Neural cell (in vitro differentiated cells): ENCODE data around the gene PPFIBP1. TPM values are rescaled to one million over a fixed set of nuclear protein-coding genes. Genes with fewer than 3 reads are reported as not detected.
"Not testable (repeated sequence)": the region's sequence is repeated elsewhere in the genome, so short reads cannot be mapped to it uniquely, and the experiment has no call there.

Experiments
- H2AFZ ChIP-seq: fragments of 200-600, 300-800 bp; sonication (generic), shearing (Covaris generic); 2 replicates; pipeline ENCODE4 v1.6.0; 2014; ENCODE audit warnings: low read depth, mild to moderate bottlenecking, antibody characterized with exemption, low read length, moderate library complexity
- H3F3A ChIP-seq: fragments of 200-600 bp; shearing (Covaris generic); 2 replicates; pipeline ENCODE4 v1.6.1; 2016; ENCODE audit warnings: mild to moderate bottlenecking, moderate library complexity, mixed read lengths, antibody characterized with exemption, low read length; ENCODE audit not compliant: insufficient read depth, poor library complexity, severe bottlenecking
- H3K27ac ChIP-seq: fragments of 200-600, 300-800 bp; sonication (generic), shearing (Covaris generic); 2 replicates; pipeline ENCODE4 v1.5.1; 2014; ENCODE audit warnings: mild to moderate bottlenecking, low read length, moderate library complexity
- H3K27me3 ChIP-seq: fragments of 300-800, 200-600 bp; sonication (generic), shearing (Covaris generic); 2 replicates; pipeline ENCODE4 v1.6.0; 2014; ENCODE audit warnings: mild to moderate bottlenecking, low read depth, low read length, moderate library complexity; ENCODE audit not compliant: insufficient read depth
- H3K36me3 ChIP-seq: fragments of 300-800, 200-600 bp; sonication (generic), shearing (Covaris generic); 2 replicates; pipeline ENCODE4 v1.5.1; 2014; ENCODE audit warnings: mild to moderate bottlenecking, antibody characterized with exemption, low read length, moderate library complexity; ENCODE audit not compliant: insufficient read depth
- H3K4me2 ChIP-seq: fragments of 300-800, 200-600 bp; sonication (generic), shearing (Covaris generic); 2 replicates; pipeline ENCODE4 v1.6.0; 2014; ENCODE audit warnings: mild to moderate bottlenecking, low read length
- H3K4me3 ChIP-seq: fragments of 300-800, 200-600 bp; sonication (generic), shearing (Covaris generic); 2 replicates; pipeline ENCODE4 v1.5.1; 2014; ENCODE audit warnings: mild to moderate bottlenecking, low read length, moderate library complexity
- H3K79me2 ChIP-seq: fragments of 200-600 bp; shearing (Covaris generic); replicated peaks from 2 replicates; pipeline ENCODE4 v1.6.0; 2014; ENCODE audit warnings: mild to moderate bottlenecking, low read length, moderate library complexity; ENCODE audit not compliant: insufficient read depth
- H3K9ac ChIP-seq: fragments of 300-800, 200-600 bp; sonication (generic), shearing (Covaris generic); 2 replicates; pipeline ENCODE4 v1.6.1; 2016; ENCODE audit warnings: mild to moderate bottlenecking, low read length, mixed read lengths
- H3K9me2 ChIP-seq: fragments of 200-600 bp; shearing (Covaris generic); 2 replicates; pipeline ENCODE4 v1.6.1; 2016; ENCODE audit warnings: mild to moderate bottlenecking, low read length, mixed read lengths; ENCODE audit not compliant: insufficient read depth
- H3K9me3 ChIP-seq: fragments of 200-600, 300-800 bp; sonication (generic), shearing (Covaris generic); 2 replicates; pipeline ENCODE4 v1.6.1; 2016; ENCODE audit warnings: mild to moderate bottlenecking, mixed run types, low read length, moderate library complexity, mixed read lengths
- H4K20me1 ChIP-seq: fragments of 200-600 bp; shearing (Covaris generic); 2 replicates; pipeline ENCODE4 v1.6.1; 2016; ENCODE audit warnings: mild to moderate bottlenecking, mixed run types; ENCODE audit not compliant: insufficient read depth
- CTCF ChIP-seq: fragments of 450-650 bp; IDR thresholded peaks from 2 replicates; pipeline ENCODE4 v1.5.1; 2014; ENCODE audit warnings: antibody characterized with exemption, mild to moderate bottlenecking, moderate library complexity; ENCODE audit not compliant: poor library complexity, severe bottlenecking
- EP300 ChIP-seq: fragments of 450-650 bp; conservative IDR thresholded peaks from 2 replicates; pipeline ENCODE4 v1.6.1; 2014; ENCODE audit warnings: antibody characterized with exemption, mild to moderate bottlenecking, moderate library complexity; ENCODE audit not compliant: poor library complexity, severe bottlenecking
- EZH2 ChIP-seq: fragments of 200-600, 300-800 bp; shearing (Covaris generic), sonication (generic); IDR thresholded peaks from 2 replicates; pipeline ENCODE4 v1.6.1; 2014; ENCODE audit warnings: antibody characterized with exemption, low read length, borderline replicate concordance, mild to moderate bottlenecking; ENCODE audit not compliant: insufficient read depth, poor library complexity, severe bottlenecking
- MXI1 ChIP-seq: fragments of 450-650 bp; conservative IDR thresholded peaks from 2 replicates; pipeline ENCODE4 v1.6.1; 2014; ENCODE audit warnings: antibody characterized with exemption, mild to moderate bottlenecking; ENCODE audit not compliant: poor library complexity, severe bottlenecking
- POLR2AphosphoS5 ChIP-seq: IDR thresholded peaks from 2 replicates; pipeline ENCODE4 v1.6.1; 2012
- RAD21 ChIP-seq: fragments of 450-650 bp; conservative IDR thresholded peaks from 2 replicates; pipeline ENCODE4 v1.6.1; 2014; ENCODE audit warnings: antibody characterized with exemption, mild to moderate bottlenecking, moderate library complexity
- REST ChIP-seq: IDR thresholded peaks from 2 replicates; pipeline ENCODE4 v1.6.1; 2012; ENCODE audit warnings: borderline replicate concordance
- SMC3 ChIP-seq: fragments of 450-650 bp; conservative IDR thresholded peaks from 2 replicates; pipeline ENCODE4 v1.6.1; 2014; ENCODE audit warnings: antibody characterized with exemption, mild to moderate bottlenecking, moderate library complexity; ENCODE audit not compliant: poor library complexity
- TAF1 ChIP-seq: IDR thresholded peaks from 2 replicates; pipeline ENCODE4 v1.6.1; 2012; ENCODE audit warnings: low read depth
- polyA plus RNA-seq: library from polyadenylated mRNA; depleted of rRNA; stranded (reverse); fragments of >200 nt; gene quantifications from 2 replicates; pipeline ENCODE4 v1.2.3, GENCODE V29; 2014

PPFIBP1 gene
- polyA plus RNA-seq, 1 donor from 2014 or later: 30.2 TPM

- Histone ChIP-seq H3K36me3 (no peaks in the 10 kb centered on the region), H3K9me2 (no peaks in the 10 kb centered on the region), H2AFZ (no peak overlapping the region), H3K79me2 (no peaks in the 10 kb centered on the region), H3K27ac (no peak overlapping the region), H3K9ac (no peak overlapping the region), H3K4me3 (no peak overlapping the region), H4K20me1 (no peaks in the 10 kb centered on the region), H3K27me3 (no peaks in the 10 kb centered on the region), H3K4me2 (no peak overlapping the region), H3K9me3 (no peaks in the 10 kb centered on the region), H3F3A (no peaks in the 10 kb centered on the region)
- peak; percentile 75 for TF ChIP-seq SMC3
- TF ChIP-seq CTCF: peak; percentile 80
- TF ChIP-seq RAD21: peak; percentile 76
- TF ChIP-seq TAF1: no peak
These were observed 128.3 kb downstream of the PPFIBP1 start for GRCh38 chr12:27652174-27652763.

- H3K4me2 ChIP-seq: no peak overlapping the region
- H3K79me2 ChIP-seq: no peaks in the 10 kb centered on the region
- H3K9me3 ChIP-seq: no peaks in the 10 kb centered on the region
- no peak overlapping the region for H2AFZ ChIP-seq
- H3K36me3 ChIP-seq: no peaks in the 10 kb centered on the region
- no peak overlapping the region for H3K27ac ChIP-seq
- no peaks in the 10 kb centered on the region for H3K9me2 ChIP-seq
- no peaks in the 10 kb centered on the region for H4K20me1 ChIP-seq
- no peak overlapping the region for H3K9ac ChIP-seq
- no peak overlapping the region for H3K4me3 ChIP-seq
- TF ChIP-seq REST: no peak
- no peak for TF ChIP-seq TAF1
- TF ChIP-seq MXI1: no peak
- TF ChIP-seq CTCF: no peak
- TF ChIP-seq SMC3: no peak
- TF ChIP-seq EP300: no peak
- no peak for TF ChIP-seq RAD21
- no peak for TF ChIP-seq EZH2
- TF ChIP-seq POLR2AphosphoS5: no peak
- H3F3A ChIP-seq: no peaks in the 10 kb centered on the region
- H3K27me3 ChIP-seq: no peaks in the 10 kb centered on the region
These were observed 129.7 kb downstream of the PPFIBP1 start for GRCh38 chr12:27653661-27654060.

DNA sequence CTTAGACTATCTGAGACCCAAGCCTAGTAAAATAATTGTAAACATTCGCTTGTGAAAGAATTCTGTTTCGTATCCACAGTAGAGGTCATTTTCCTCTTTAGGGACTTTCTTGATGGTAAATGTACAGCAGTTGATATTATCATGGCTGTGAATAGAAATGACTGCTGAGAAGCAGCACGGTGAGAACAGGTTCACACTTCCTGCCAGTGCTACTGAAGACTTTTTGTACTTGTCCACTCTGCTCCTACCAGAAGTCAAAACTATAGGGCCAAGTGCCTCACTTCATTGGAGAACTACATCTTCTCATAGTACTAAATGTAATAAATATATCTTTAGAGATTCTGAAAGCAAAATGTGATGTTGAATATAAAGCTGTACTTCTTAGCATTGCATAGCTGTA is 131.5 kb downstream of the PPFIBP1 start:
- H3K79me2 ChIP-seq, H3K27me3 ChIP-seq, H2AFZ ChIP-seq, H4K20me1 ChIP-seq, H3K9me3 ChIP-seq, H3K9ac ChIP-seq, H3K36me3 ChIP-seq, H3K9me2 ChIP-seq, H3F3A ChIP-seq, H3K4me2 ChIP-seq, H3K4me3 ChIP-seq, H3K27ac ChIP-seq: not testable (repeated sequence)
